ENCODE data around the gene LPAR2.

- no peak for TF ChIP-seq FOXP4 (CRISPR knock-in tag; IDR thresholded peaks at IDR 0.05)
- no peak for TF ChIP-seq CTCF (CRISPR knock-in tag; IDR thresholded peaks at IDR 0.05)
- TF ChIP-seq ZNF274 (CRISPR knock-in tag; IDR thresholded peaks at IDR 0.05): no peak
- TF ChIP-seq ZNF549 (CRISPR knock-in tag; IDR thresholded peaks at IDR 0.05): no peak
- no peak for TF ChIP-seq MAZ (IDR thresholded peaks at IDR 0.05; ENCODE audit: borderline replicate concordance, low read depth, low read length)
- TF ChIP-seq MAZ (CRISPR knock-in tag; IDR thresholded peaks at IDR 0.05; ENCODE audit: low read depth): no peak
- no peak for TF ChIP-seq EZH2 (conservative IDR thresholded peaks at IDR 0.05; ENCODE audit: low read depth, low read length)
- no peak for TF ChIP-seq PCBP2 (optimal IDR thresholded peaks at IDR 0.05; ENCODE audit: low read depth, low read length, poor library complexity, severe bottlenecking)
- TF ChIP-seq GATA4 (IDR thresholded peaks at IDR 0.05; ENCODE audit: borderline replicate concordance, low read depth): no peak
- no peak for TF ChIP-seq ZNF282 (IDR thresholded peaks at IDR 0.05; ENCODE audit: partially characterized antibody)
- no peak for TF ChIP-seq YY1 (IDR thresholded peaks at IDR 0.05; ENCODE audit: insufficient read depth, insufficient replicate concordance, low read depth, low read length)
- TF ChIP-seq ZNF607 (CRISPR knock-in tag; IDR thresholded peaks at IDR 0.05; ENCODE audit: borderline replicate concordance): no peak
Measured at GRCh38 chr19:19606021-19606420, 22.0 kb downstream of the LPAR2 start.

Measured in HepG2 (cell line).